ENCODE results near the gene NLRC5.
"Not testable (repeated sequence)": the region's sequence is repeated elsewhere in the genome, so short reads cannot be mapped to it uniquely, and the experiment has no call there.

NLRC5 gene

GRCh38 chr16:57104706-57105105 lies 115.3 kb downstream of the NLRC5 start:
- DNase-seq (ENCODE audit: low spot score), result no peak

- DNase-seq (ENCODE audit: low spot score), result no peak
Measured at GRCh38 chr16:57105184-57105583, 115.8 kb downstream of the NLRC5 start.

- no peak for DNase-seq (ENCODE audit: low spot score)
Measured at GRCh38 chr16:57106767-57107166, 117.4 kb downstream of the NLRC5 start.

GRCh38 chr16:57107321-57107922 lies 118.1 kb downstream of the NLRC5 start:
- no peak for DNase-seq (ENCODE audit: low spot score)

- no peak for DNase-seq (ENCODE audit: low spot score)
Measured at GRCh38 chr16:57108432-57108831, 119.1 kb downstream of the NLRC5 start.

- not testable (repeated sequence) for DNase-seq (ENCODE audit: low spot score)
Measured at GRCh38 chr16:57109259-57110105, 120.1 kb downstream of the NLRC5 start.

- DNase-seq (ENCODE audit: low spot score), result no peak
Measured at GRCh38 chr16:57110937-57111336, 121.6 kb downstream of the NLRC5 start.

GRCh38 chr16:57111420-57111819 lies 122.1 kb downstream of the NLRC5 start:
- DNase-seq (ENCODE audit: low spot score), result no peak

GRCh38 chr16:57112403-57113041 lies 123.2 kb downstream of the NLRC5 start:
- no peak for DNase-seq (ENCODE audit: low spot score)

GRCh38 chr16:57113042-57113453 lies 123.7 kb downstream of the NLRC5 start:
- DNase-seq (ENCODE audit: low spot score), result peak; percentile 51

GRCh38 chr16:57113664-57114063 lies 124.3 kb downstream of the NLRC5 start:
- no peak for DNase-seq (ENCODE audit: low spot score)

GRCh38 chr16:57115168-57115513 lies 125.8 kb downstream of the NLRC5 start:
- DNase-seq (ENCODE audit: low spot score), result no peak

GRCh38 chr16:57115514-57116182 lies 126.3 kb downstream of the NLRC5 start:
- no peak for DNase-seq (ENCODE audit: low spot score)

- no peak for DNase-seq (ENCODE audit: low spot score)
Measured at GRCh38 chr16:57118461-57119084, 129.2 kb downstream of the NLRC5 start.

- DNase-seq (ENCODE audit: low spot score), result no peak
Measured at GRCh38 chr16:57123216-57123973, 134.0 kb downstream of the NLRC5 start.

- DNase-seq (ENCODE audit: low spot score), result no peak
Measured at GRCh38 chr16:57123974-57124674, 134.8 kb downstream of the NLRC5 start.

GRCh38 chr16:57125376-57125775 lies 136.0 kb downstream of the NLRC5 start:
- no peak for DNase-seq (ENCODE audit: low spot score)

GRCh38 chr16:57125969-57126368 lies 136.6 kb downstream of the NLRC5 start:
- no peak for DNase-seq (ENCODE audit: low spot score)

- DNase-seq (ENCODE audit: low spot score), result no peak
Measured at GRCh38 chr16:57126411-57126810, 137.1 kb downstream of the NLRC5 start.

GRCh38 chr16:57127037-57127763 lies 137.8 kb downstream of the NLRC5 start:
- no peak for DNase-seq (ENCODE audit: low spot score)
